AG10803 (cell line): ENCODE measurements around the gene PLCH1.
"Not testable (repeated sequence)": the region's sequence is repeated elsewhere in the genome, so short reads cannot be mapped to it uniquely, and the experiment has no call there.

ENCODE experiments used
- DNase-seq: peaks from one replicate; pipeline ENCODE4 v3.0.0; 2010; ENCODE audit warnings: low read depth
- H3K4me3 ChIP-seq: 2 replicates; pipeline ENCODE4 v1.5.1; 2011; ENCODE audit warnings: mild to moderate bottlenecking, low read length, control low read depth
- TF ChIP-seq, protein P1 (sequence below): conservative IDR thresholded peaks from 2 replicates; pipeline ENCODE4 v1.5.1; 2011; ENCODE audit warnings: mild to moderate bottlenecking, low read length, control low read depth, inconsistent platforms

Gene PLCH1

GRCh38 chr3:155643581-155644165 lies 101.2 kb downstream of the PLCH1 start:
- DNase-seq: peak; percentile 13
- H3K4me3 ChIP-seq: no peak overlapping the region
- TF ChIP-seq, protein P1, sequence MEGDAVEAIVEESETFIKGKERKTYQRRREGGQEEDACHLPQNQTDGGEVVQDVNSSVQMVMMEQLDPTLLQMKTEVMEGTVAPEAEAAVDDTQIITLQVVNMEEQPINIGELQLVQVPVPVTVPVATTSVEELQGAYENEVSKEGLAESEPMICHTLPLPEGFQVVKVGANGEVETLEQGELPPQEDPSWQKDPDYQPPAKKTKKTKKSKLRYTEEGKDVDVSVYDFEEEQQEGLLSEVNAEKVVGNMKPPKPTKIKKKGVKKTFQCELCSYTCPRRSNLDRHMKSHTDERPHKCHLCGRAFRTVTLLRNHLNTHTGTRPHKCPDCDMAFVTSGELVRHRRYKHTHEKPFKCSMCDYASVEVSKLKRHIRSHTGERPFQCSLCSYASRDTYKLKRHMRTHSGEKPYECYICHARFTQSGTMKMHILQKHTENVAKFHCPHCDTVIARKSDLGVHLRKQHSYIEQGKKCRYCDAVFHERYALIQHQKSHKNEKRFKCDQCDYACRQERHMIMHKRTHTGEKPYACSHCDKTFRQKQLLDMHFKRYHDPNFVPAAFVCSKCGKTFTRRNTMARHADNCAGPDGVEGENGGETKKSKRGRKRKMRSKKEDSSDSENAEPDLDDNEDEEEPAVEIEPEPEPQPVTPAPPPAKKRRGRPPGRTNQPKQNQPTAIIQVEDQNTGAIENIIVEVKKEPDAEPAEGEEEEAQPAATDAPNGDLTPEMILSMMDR: no peak

GRCh38 chr3:155641956-155642355 lies 102.9 kb downstream of the PLCH1 start:
- DNase-seq: no peak
- H3K4me3 ChIP-seq: no peak overlapping the region
- TF ChIP-seq, protein P1: no peak

DNA sequence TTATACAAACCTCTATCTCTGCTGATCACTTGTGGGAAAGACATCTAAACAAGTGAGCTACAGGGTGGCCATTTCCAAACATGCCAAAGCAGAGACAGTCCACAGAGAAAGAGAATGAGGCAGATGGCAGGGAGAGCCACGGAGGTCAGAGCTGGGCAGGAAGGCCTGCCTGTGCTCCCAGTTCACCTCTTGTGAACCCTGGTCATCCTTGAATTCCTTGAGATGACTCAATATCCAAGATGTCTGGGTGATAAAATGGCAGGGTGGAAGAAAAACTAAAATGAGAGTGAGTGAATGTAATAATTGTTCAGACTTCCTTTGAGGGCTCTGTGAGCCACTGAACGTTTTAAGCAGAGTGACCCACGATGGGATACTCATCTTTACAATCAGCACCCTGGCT lies 104.8 kb downstream of the PLCH1 start:
- H3K4me3 ChIP-seq: no peak overlapping the region
- TF ChIP-seq, protein P1: no peak
- DNase-seq: no peak

GRCh38 chr3:155639462-155640055 lies 105.3 kb downstream of the PLCH1 start:
- TF ChIP-seq, protein P1: no peak
- no peak for DNase-seq

GRCh38 chr3:155638461-155638860 lies 106.4 kb downstream of the PLCH1 start:
- H3K4me3 ChIP-seq, DNase-seq: not testable (repeated sequence)

More at GRCh38 chr3:155639462-155640055, 105.3 kb downstream of the PLCH1 start:
- H3K4me3 ChIP-seq: no peak overlapping the region

- no peak for DNase-seq
Measured at GRCh38 chr3:155637567-155637966, 107.3 kb downstream of the PLCH1 start.

DNA sequence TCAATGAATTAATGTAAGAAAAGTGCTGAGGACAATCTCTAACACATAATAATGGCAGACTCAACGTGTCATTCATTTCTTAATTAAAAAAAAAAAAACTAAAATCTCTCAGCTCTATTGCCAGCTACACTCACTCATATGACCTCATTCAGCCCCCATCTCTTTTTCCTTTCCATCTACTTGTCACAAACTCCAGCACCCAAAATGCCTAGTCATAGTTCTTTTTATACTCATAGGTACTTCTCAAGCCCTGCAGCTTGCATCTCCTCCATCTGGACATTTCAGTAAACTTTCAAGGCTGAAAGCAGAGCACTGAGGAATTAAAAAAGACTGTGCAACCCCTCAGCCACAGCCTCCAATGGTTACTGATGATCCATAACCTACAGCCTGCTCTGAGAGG lies 109.8 kb downstream of the PLCH1 start:
- TF ChIP-seq, protein P1: no peak
- DNase-seq: no peak
- H3K4me3 ChIP-seq: no peak overlapping the region

More at GRCh38 chr3:155637567-155637966, 107.3 kb downstream of the PLCH1 start:
- TF ChIP-seq, protein P1: no peak
- H3K4me3 ChIP-seq: no peak overlapping the region
